ENCODE results near the gene MOB3B.
A peak's percentile ranks its signal among the peaks of the same experiment; 100 is the strongest.

The MOB3B gene

DNA sequence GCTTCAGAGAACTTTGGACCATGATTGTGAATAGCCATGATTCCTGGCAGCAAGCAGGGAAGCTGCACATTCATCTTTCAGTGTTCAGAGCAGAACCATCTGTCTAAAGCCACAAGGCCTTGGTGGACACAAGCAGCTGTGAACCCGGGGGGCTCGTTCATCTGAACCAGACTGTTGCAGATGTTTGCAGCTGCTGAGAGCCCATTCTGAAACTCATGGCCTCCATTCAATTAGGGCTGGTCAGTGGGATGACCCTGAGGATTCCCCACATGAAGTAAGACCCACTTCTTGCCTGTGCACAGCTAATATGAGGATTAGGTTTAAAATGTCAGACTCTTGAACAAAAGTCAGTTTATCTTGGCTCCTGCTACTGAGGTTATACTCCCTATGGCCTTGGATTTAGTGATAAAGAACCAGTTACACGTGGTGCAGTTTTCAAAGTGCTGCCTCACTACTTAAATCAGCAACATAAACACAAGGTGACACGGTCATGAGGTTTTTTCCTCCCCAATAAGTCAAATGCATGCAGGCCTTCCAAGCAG lies 115.3 kb downstream of the MOB3B start:
- DNase-seq, result no peak
- peak overlapping the region; percentile 36 for H3K27ac Mint-ChIP-seq

GRCh38 chr9:27413511-27414219 lies 115.9 kb downstream of the MOB3B start:
- Mint-ChIP-seq H3K4me1 (peaks cover 46% of the 10 kb centered on the region), H3K27me3 (ENCODE audit: low read depth, poor library complexity) (no peaks in the 10 kb centered on the region), H3K9me3 (peaks cover 26% of the 10 kb centered on the region), H3K36me3 (ENCODE audit: low read depth) (peaks cover 21% of the 10 kb centered on the region), H3K27ac (peak overlapping the region; percentile 36), H3K4me3 (no peak overlapping the region)
- DNase-seq, result no peak
- no peak for TF ChIP-seq CTCF (IDR thresholded peaks at IDR 0.05)

More for the DNA sequence above, 115.3 kb downstream of the MOB3B start:
- Mint-ChIP-seq H3K4me3 (no peak overlapping the region), H3K27me3 (ENCODE audit: low read depth, poor library complexity) (no peaks in the 10 kb centered on the region), H3K36me3 (ENCODE audit: low read depth) (peaks cover 27% of the 10 kb centered on the region), H3K9me3 (peaks cover 32% of the 10 kb centered on the region), H3K4me1 (peaks cover 41% of the 10 kb centered on the region)
- no peak for TF ChIP-seq CTCF (IDR thresholded peaks at IDR 0.05)

DNA sequence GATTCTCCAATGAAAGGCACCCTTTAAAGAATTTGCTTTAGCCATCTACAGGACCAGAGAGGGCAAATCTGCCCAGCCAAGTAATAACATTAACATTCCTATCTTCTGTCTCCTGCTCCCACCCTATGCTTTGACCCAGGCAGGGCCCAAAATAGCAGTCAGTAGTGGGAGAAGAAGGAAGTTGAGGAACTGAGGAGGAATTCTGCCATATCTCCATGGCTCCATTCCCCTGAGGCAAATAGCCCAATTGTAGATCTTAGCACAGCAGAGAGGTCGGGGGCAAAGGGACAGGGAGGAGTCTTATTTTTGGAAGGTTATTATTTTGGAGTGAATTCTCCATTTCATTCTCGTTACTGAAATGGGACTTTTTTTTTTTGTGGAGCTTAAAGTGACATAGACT lies 116.7 kb downstream of the MOB3B start:
- Mint-ChIP-seq H3K9me3 (peaks cover 19% of the 10 kb centered on the region), H3K4me3 (no peak overlapping the region), H3K36me3 (ENCODE audit: low read depth) (peaks cover 18% of the 10 kb centered on the region), H3K27me3 (ENCODE audit: low read depth, poor library complexity) (no peaks in the 10 kb centered on the region), H3K27ac (no peak overlapping the region), H3K4me1 (peaks cover 48% of the 10 kb centered on the region)
- no peak for DNase-seq
- no peak for TF ChIP-seq CTCF (IDR thresholded peaks at IDR 0.05)

DNA sequence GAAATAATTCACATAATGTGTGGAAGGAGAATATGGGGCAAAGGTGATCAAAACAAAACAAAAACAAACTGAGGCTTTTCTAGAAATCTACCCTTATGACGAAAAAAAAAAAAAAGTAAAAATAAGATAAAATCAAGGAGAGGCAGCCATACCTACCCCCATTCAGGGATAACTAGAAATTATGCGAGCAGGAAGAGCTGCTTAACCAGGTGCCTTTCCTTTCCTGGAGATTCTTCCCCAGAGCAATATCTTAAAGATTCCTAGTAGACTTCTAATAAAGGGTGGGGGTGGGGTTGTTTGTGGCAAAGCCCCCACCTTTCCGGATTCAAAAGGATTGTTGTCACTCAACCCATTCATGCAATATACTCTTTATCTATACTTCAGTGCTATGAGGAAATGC lies 117.5 kb downstream of the MOB3B start:
- Mint-ChIP-seq H3K4me1 (peaks cover 48% of the 10 kb centered on the region), H3K4me3 (no peak overlapping the region), H3K27me3 (ENCODE audit: low read depth, poor library complexity) (no peaks in the 10 kb centered on the region), H3K36me3 (ENCODE audit: low read depth) (peaks cover 24% of the 10 kb centered on the region), H3K27ac (no peak overlapping the region), H3K9me3 (peaks cover 15% of the 10 kb centered on the region)
- no peak for DNase-seq
- no peak for TF ChIP-seq CTCF (IDR thresholded peaks at IDR 0.05)

DNA sequence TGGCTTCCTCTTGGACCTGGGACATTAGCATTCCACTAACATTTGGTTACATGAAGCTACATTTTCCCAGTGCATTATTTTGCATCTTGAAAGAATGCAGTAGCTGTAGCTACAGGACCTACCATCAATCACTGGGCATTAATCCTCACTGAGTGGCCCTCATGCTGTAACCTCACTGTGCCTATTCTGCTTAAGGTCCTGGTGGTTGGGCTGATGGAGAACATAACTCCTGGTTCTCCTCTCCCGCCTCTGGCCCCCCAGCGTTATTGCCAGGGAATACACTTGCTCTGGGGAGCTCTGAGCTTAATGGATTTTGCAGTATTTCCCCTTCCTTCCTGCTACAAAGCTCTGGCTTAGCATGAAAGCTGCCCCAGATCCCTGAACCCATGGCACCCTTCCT lies 121.1 kb downstream of the MOB3B start:
- Mint-ChIP-seq H3K4me1 (peaks cover 41% of the 10 kb centered on the region), H3K27me3 (ENCODE audit: low read depth, poor library complexity) (no peaks in the 10 kb centered on the region), H3K36me3 (ENCODE audit: low read depth) (peaks cover 28% of the 10 kb centered on the region), H3K9me3 (peaks cover 21% of the 10 kb centered on the region), H3K4me3 (no peak overlapping the region), H3K27ac (peak overlapping the region; percentile 46)
- no peak for DNase-seq
- TF ChIP-seq CTCF (IDR thresholded peaks at IDR 0.05), result no peak

DNA sequence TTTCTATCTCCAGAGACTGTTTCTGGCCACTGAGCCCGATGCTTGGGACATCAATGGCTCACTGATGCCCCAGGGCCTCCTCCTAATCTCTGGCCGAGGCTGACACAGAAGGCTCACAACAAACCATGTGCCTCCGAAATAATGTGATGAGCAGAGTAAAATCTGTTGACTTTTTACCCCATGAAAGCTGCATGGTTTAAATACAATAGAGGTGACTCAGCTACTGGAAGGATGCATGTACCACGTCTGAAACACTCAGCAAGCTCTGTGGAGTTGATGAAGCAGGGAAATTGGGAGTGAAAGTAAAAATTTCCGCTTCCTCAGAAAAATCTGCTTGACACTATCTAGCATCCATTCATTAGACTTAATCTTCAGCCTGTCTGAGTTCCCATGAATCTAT lies 121.6 kb downstream of the MOB3B start:
- H3K27me3 Mint-ChIP-seq (ENCODE audit: low read depth, poor library complexity), result no peaks in the 10 kb centered on the region
- H3K27ac Mint-ChIP-seq, result no peak overlapping the region
- peaks cover 21% of the 10 kb centered on the region for H3K9me3 Mint-ChIP-seq
- peaks cover 28% of the 10 kb centered on the region for H3K36me3 Mint-ChIP-seq (ENCODE audit: low read depth)
- TF ChIP-seq CTCF (IDR thresholded peaks at IDR 0.05), result no peak
- DNase-seq, result no peak
- peaks cover 39% of the 10 kb centered on the region for H3K4me1 Mint-ChIP-seq
- no peak overlapping the region for H3K4me3 Mint-ChIP-seq

Measured in nephron progenitor cell (in vitro differentiated cells).